ENCODE data around the gene ADAM15. TPM values are rescaled to one million over a fixed set of nuclear protein-coding genes. Genes with fewer than 3 reads are reported as not detected.

ADAM15 gene
- polyA plus RNA-seq, 1 of the 3 experiments (the other 2 are of a cell fraction) = 60.1 TPM

GRCh38 chr1:155008015-155008941, 42.8 kb upstream of the ADAM15 start:
- Histone ChIP-seq H3K79me2 (ENCODE audit: insufficient read depth) (peaks cover 27% of the 10 kb centered on the region), H3K27ac (ENCODE audit: low read depth in 2 of 2, low read length in 1 of 2) (no peak overlapping the region), H3K4me2 (no peak overlapping the region), H3K27me3 (ENCODE audit: insufficient read depth) (no peaks in the 10 kb centered on the region), H3K9me3 (no peaks in the 10 kb centered on the region), H4K20me1 (ENCODE audit: insufficient read depth) (peaks cover 3% of the 10 kb centered on the region; the same call in 1 of the 2 replicates), H3K4me1 (ENCODE audit: control insufficient read depth in 1 of 2, insufficient read depth in 2 of 2, low read depth in 1 of 2, low read length in 1 of 2) (peaks cover 10 to 28% of the 10 kb centered on the region in 2 experiments), H3K4me3 (ENCODE audit: low read depth in 2 of 2, low read length in 1 of 2) (no peak overlapping the region), H2AFZ (ENCODE audit: low read depth) (no peak overlapping the region), H3K9ac (no peak overlapping the region), H3F3A (replicated peaks; ENCODE audit: insufficient read depth) (peaks cover 8% of the 10 kb centered on the region), H3K9me2 (no peaks in the 10 kb centered on the region), H3K36me3 (replicated peaks in 1 of 2; ENCODE audit: control insufficient read depth in 1 of 2, insufficient read depth in 2 of 2, low read length in 1 of 2) (peaks cover 0 to 5% of the 10 kb centered on the region in 2 experiments)
- no peak for TF ChIP-seq FOXJ3 (CRISPR knock-in tag; IDR thresholded peaks at IDR 0.05)
- TF ChIP-seq GABPA (IDR thresholded peaks at IDR 0.05; ENCODE audit: low read depth) = no peak
- TF ChIP-seq MAX (IDR thresholded peaks at IDR 0.05; ENCODE audit: low read depth) = no peak
- TF ChIP-seq PBX3 (IDR thresholded peaks at IDR 0.05) = no peak
- no peak for TF ChIP-seq USF1 (IDR thresholded peaks at IDR 0.05; ENCODE audit: borderline replicate concordance, low read depth)
- no peak for TF ChIP-seq YY1 (IDR thresholded peaks at IDR 0.05; ENCODE audit: low read depth)
- TF ChIP-seq, protein P1, sequence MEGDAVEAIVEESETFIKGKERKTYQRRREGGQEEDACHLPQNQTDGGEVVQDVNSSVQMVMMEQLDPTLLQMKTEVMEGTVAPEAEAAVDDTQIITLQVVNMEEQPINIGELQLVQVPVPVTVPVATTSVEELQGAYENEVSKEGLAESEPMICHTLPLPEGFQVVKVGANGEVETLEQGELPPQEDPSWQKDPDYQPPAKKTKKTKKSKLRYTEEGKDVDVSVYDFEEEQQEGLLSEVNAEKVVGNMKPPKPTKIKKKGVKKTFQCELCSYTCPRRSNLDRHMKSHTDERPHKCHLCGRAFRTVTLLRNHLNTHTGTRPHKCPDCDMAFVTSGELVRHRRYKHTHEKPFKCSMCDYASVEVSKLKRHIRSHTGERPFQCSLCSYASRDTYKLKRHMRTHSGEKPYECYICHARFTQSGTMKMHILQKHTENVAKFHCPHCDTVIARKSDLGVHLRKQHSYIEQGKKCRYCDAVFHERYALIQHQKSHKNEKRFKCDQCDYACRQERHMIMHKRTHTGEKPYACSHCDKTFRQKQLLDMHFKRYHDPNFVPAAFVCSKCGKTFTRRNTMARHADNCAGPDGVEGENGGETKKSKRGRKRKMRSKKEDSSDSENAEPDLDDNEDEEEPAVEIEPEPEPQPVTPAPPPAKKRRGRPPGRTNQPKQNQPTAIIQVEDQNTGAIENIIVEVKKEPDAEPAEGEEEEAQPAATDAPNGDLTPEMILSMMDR (IDR thresholded peaks at IDR 0.05) = no peak
- TF ChIP-seq NFIC (IDR thresholded peaks at IDR 0.05; ENCODE audit: borderline replicate concordance) = no peak
- WGBS (ENCODE audit: low lambda C conversion rate) = 90% methylated on average over 13 of the region's 16 CpGs
- DNase-seq = no peak
- POLR2A ChIA-PET = no interaction called here
- CTCF ChIA-PET = interaction anchor here (1.1 to 4.4 kb wide), 6 partner anchors 8 to 83 kb away, joined by 3 to 37 read pairs (median 6); partner anchors contain the start of gene ADAM15

DNA sequence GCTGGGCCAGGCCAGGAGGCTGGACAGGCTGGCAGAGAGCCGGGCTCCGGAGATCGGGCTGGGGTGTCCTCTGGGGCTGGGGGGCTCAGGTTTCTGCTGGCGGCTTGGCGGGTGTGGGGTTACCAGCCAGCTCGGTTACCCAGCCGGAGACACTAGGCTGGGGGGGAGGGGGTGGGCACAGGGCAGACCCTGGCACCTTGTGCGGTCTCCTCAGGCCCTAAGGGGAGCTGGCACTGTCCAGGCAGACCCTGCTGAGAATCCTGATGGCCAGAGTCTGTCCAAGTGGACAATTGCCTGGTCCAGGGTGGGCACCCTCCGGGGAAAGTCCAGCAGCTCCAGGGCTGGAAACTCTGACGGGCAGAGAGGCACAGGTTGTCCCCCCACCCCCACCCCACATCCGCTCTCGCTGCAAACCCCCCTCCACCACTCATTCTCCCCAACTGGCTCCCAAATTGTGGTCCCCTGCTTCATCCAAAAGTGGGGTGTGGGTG, 41.9 kb upstream of the ADAM15 start:
- no peak overlapping the region for H3K4me3 ChIP-seq (ENCODE audit: low read depth in 2 of 2, low read length in 1 of 2)
- no peaks in the 10 kb centered on the region for H3K9me2 ChIP-seq
- no peak overlapping the region for H3K4me2 ChIP-seq
- peaks cover 0 to 8% of the 10 kb centered on the region in 2 experiments for H3K36me3 ChIP-seq (replicated peaks in 1 of 2; ENCODE audit: control insufficient read depth in 1 of 2, insufficient read depth in 2 of 2, low read length in 1 of 2)
- H3K79me2 ChIP-seq (ENCODE audit: insufficient read depth) = peaks cover 17% of the 10 kb centered on the region
- ChIA-PET POLR2A (no interaction called here), CTCF (interaction anchor here (1.1 to 4.4 kb wide), 4 partner anchors 7 to 43 kb away, joined by 4 to 37 read pairs (median 6); no protein-coding TSS in a partner anchor)
- DNase-seq = no peak
- H3K9me3 ChIP-seq = no peaks in the 10 kb centered on the region
- WGBS (ENCODE audit: low lambda C conversion rate) = 97% methylated on average over 12 of the region's 12 CpGs
- no peaks in the 10 kb centered on the region for H3K27me3 ChIP-seq (ENCODE audit: insufficient read depth)
- peaks cover 7 to 25% of the 10 kb centered on the region in 2 experiments for H3K4me1 ChIP-seq (ENCODE audit: control insufficient read depth in 1 of 2, insufficient read depth in 2 of 2, low read depth in 1 of 2, low read length in 1 of 2)
- TF ChIP-seq FOSL2 (IDR thresholded peaks at IDR 0.05; ENCODE audit: borderline replicate concordance, low read depth) = no peak
- no peak for TF ChIP-seq TEAD4 (IDR thresholded peaks at IDR 0.05; ENCODE audit: borderline replicate concordance, insufficient read depth)
- no peak for TF ChIP-seq USF2 (IDR thresholded peaks at IDR 0.05; ENCODE audit: borderline replicate concordance, low read depth, low read length)
- TF ChIP-seq SIN3A (IDR thresholded peaks at IDR 0.05; ENCODE audit: borderline replicate concordance, low read depth, low read length) = no peak
- TF ChIP-seq EP300 (IDR thresholded peaks at IDR 0.05; ENCODE audit: borderline replicate concordance in 1 of 2, low read depth in 1 of 2, low read length in 1 of 2) = no peak
- no peak for TF ChIP-seq RFX5 (IDR thresholded peaks at IDR 0.05; ENCODE audit: low read length)
- TF ChIP-seq, protein P2, sequence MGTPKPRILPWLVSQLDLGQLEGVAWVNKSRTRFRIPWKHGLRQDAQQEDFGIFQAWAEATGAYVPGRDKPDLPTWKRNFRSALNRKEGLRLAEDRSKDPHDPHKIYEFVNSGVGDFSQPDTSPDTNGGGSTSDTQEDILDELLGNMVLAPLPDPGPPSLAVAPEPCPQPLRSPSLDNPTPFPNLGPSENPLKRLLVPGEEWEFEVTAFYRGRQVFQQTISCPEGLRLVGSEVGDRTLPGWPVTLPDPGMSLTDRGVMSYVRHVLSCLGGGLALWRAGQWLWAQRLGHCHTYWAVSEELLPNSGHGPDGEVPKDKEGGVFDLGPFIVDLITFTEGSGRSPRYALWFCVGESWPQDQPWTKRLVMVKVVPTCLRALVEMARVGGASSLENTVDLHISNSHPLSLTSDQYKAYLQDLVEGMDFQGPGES (IDR thresholded peaks at IDR 0.05; ENCODE audit: low read depth, low read length) = no peak
- peaks cover 3% of the 10 kb centered on the region; the same call in 1 of the 2 replicates for H4K20me1 ChIP-seq (ENCODE audit: insufficient read depth)
- no peak overlapping the region for H2AFZ ChIP-seq (ENCODE audit: low read depth)
- H3F3A ChIP-seq (replicated peaks; ENCODE audit: insufficient read depth) = peaks cover 4% of the 10 kb centered on the region
- no peak overlapping the region for H3K9ac ChIP-seq
- H3K27ac ChIP-seq (ENCODE audit: low read depth in 2 of 2, low read length in 1 of 2) = no peak overlapping the region

Data from SK-N-SH (cell line).